Colonic mucosa (tissue), 4 donors: ENCODE data around the gene WDTC1. TPM values are rescaled to one million over a fixed set of nuclear protein-coding genes. Genes with fewer than 3 reads are reported as not detected.

Experiments
- DNase-seq: peaks from one replicate; pipeline ENCODE4 v3.0.0-alpha.2; 2020
- H3K27ac ChIP-seq: fragments of 200-600 bp; one replicate; pipeline ENCODE4 v1.8.0; 2021
- H3K27me3 ChIP-seq: fragments of 200-600 bp; one replicate; pipeline ENCODE4 v1.8.0; 2021
- H3K36me3 ChIP-seq: fragments of 200-600 bp; one replicate; pipeline ENCODE4 v1.8.0; 2021
- H3K4me1 ChIP-seq: fragments of 200-600 bp; one replicate; pipeline ENCODE4 v1.8.0; 2021; ENCODE audit warnings: mild to moderate bottlenecking
- H3K4me3 ChIP-seq: fragments of 200-600 bp; one replicate; pipeline ENCODE4 v1.8.0; 2021
- H3K9ac ChIP-seq, 2 donors: one replicate each; pipeline ENCODE4 v1.7.0; 2013; ENCODE audit warnings: control low read depth in 2 of 2, low read depth in 2 of 2, low read length in 2 of 2
- H3K9me3 ChIP-seq: fragments of 200-600 bp; one replicate; pipeline ENCODE4 v1.8.0; 2021
- intact Hi-C: fragments of 100-400 bp; cut with DNase I; formaldehyde crosslinking; loops from one replicate; pipeline ENCODE4 v1.14.1; 2022
- total RNA-seq, 2 donors: library from RNA; stranded (reverse); fragmentation: NEBNext Ultra II Directional in 1 of 2; extraction: Animal tissue kit (Norgen Biotek cat#: 25700) in 1 of 2; gene quantifications; one replicate each; pipeline ENCODE4 v1.2.1, GENCODE V29; 2021
- TF ChIP-seq, protein P1 (sequence below): fragments of 200-600 bp; IDR thresholded peaks from one replicate; pipeline ENCODE4 v1.8.0; 2022; ENCODE audit warnings: antibody characterized with exemption, mild to moderate bottlenecking
- donor health status: healthy.
- donor health status: DM: no; HTN: no; CAD: no.
- donor health status: DM: no; HTN: no; CAD: no.

The WDTC1 gene
- total RNA-seq, 2 donors from 2014 or later, result 31.2 to 39.3 TPM

GRCh38 chr1:27355683-27356082, 121.3 kb downstream of the WDTC1 start:
- Histone ChIP-seq H3K4me1 (peaks cover 19% of the 10 kb centered on the region), H3K36me3 (no peaks in the 10 kb centered on the region)
- no peak for DNase-seq

GRCh38 chr1:27356277-27356618, 121.8 kb downstream of the WDTC1 start:
- TF ChIP-seq, protein P1, sequence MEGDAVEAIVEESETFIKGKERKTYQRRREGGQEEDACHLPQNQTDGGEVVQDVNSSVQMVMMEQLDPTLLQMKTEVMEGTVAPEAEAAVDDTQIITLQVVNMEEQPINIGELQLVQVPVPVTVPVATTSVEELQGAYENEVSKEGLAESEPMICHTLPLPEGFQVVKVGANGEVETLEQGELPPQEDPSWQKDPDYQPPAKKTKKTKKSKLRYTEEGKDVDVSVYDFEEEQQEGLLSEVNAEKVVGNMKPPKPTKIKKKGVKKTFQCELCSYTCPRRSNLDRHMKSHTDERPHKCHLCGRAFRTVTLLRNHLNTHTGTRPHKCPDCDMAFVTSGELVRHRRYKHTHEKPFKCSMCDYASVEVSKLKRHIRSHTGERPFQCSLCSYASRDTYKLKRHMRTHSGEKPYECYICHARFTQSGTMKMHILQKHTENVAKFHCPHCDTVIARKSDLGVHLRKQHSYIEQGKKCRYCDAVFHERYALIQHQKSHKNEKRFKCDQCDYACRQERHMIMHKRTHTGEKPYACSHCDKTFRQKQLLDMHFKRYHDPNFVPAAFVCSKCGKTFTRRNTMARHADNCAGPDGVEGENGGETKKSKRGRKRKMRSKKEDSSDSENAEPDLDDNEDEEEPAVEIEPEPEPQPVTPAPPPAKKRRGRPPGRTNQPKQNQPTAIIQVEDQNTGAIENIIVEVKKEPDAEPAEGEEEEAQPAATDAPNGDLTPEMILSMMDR, result no peak
- Histone ChIP-seq H3K36me3 (no peaks in the 10 kb centered on the region), H3K27me3 (no peaks in the 10 kb centered on the region), H3K4me3 (no peak overlapping the region), H3K9ac (no peak overlapping the region), H3K27ac (no peak overlapping the region), H3K4me1 (peaks cover 14% of the 10 kb centered on the region), H3K9me3 (no peaks in the 10 kb centered on the region)
- intact Hi-C loops, result no loop called here
- DNase-seq, result no peak

More at GRCh38 chr1:27355683-27356082, 121.3 kb downstream of the WDTC1 start:
- Histone ChIP-seq H3K27ac (no peak overlapping the region), H3K9me3 (no peaks in the 10 kb centered on the region), H3K4me3 (no peak overlapping the region), H3K9ac (no peak overlapping the region), H3K27me3 (no peaks in the 10 kb centered on the region)
- TF ChIP-seq, protein P1, result no peak
- intact Hi-C loops, result no loop called here

DNA sequence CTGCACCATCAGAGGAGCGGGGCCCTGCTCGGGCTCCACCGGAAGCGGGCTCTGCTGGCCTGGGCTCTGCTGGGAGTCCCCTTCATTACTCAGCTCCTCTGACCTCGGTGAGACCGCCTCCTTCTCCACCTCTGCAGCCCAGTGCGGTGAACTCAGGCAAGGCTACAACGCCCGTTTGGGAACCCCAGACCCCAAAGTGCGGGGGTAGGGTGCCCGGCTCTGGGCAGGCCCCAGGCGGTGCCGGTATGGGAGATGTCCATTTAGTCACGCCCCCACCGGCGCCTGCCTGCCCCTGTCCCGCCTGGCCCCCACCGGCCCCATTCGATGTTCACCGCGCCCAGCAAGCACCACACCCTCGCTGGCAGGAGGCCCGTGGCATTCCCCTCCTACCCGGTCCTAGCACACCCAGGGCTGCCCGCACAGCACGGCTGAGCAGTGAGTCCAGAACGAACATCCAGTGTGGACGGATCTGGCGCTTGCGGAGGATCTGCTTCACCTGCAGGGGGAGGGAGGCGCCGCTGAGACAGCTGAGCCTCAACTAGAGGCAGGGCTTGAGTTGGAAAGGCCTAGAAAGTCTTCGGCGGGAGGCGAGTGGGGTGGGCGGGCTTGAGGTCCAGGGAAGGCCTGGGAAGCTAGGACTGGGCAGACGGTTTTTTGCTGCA, 122.3 kb downstream of the WDTC1 start:
- Histone ChIP-seq H3K9ac (peak overlapping the region; percentile 48 to 68), H3K27me3 (no peaks in the 10 kb centered on the region), H3K4me1 (peaks cover 13% of the 10 kb centered on the region), H3K27ac (peak overlapping the region; percentile 26), H3K36me3 (no peaks in the 10 kb centered on the region), H3K4me3 (peak overlapping the region; percentile 14), H3K9me3 (no peaks in the 10 kb centered on the region)
- intact Hi-C loops, result no loop called here
- DNase-seq, result peak; percentile 90
- TF ChIP-seq, protein P1, result no peak

GRCh38 chr1:27357281-27358037, 123.0 kb downstream of the WDTC1 start:
- intact Hi-C loops, result no loop called here
- no peaks in the 10 kb centered on the region for H3K36me3 ChIP-seq
- no peaks in the 10 kb centered on the region for H3K9me3 ChIP-seq
- peak overlapping the region; percentile 26 for H3K27ac ChIP-seq
- no peaks in the 10 kb centered on the region for H3K27me3 ChIP-seq
- DNase-seq, result peak; percentile 74
- peaks cover 13% of the 10 kb centered on the region for H3K4me1 ChIP-seq
- TF ChIP-seq, protein P1, result peak; percentile 98
- H3K9ac ChIP-seq, result peak overlapping the region; percentile 48 to 68
- H3K4me3 ChIP-seq, result peak overlapping the region; percentile 14

Other genes with a start within 250 kb of the WDTC1 start
- gene TRNP1, start 240.9 kb upstream of the WDTC1 start, total RNA-seq, result 1 to 10 TPM; 2.5 to 2.7 TPM
- 1 to 10 TPM; 1.0 to 3.8 TPM for gene TENT5B, start 221.8 kb upstream of the WDTC1 start, total RNA-seq
- gene SLC9A1, start 79.5 kb upstream of the WDTC1 start, total RNA-seq, result 10 to 100 TPM; 63.6 to 99.6 TPM
- gene TMEM222, start 87.5 kb downstream of the WDTC1 start, total RNA-seq, result 10 to 100 TPM; 28.6 to 35.4 TPM
- gene SYTL1, start 107.4 kb downstream of the WDTC1 start, total RNA-seq, result 10 to 100 TPM; 15.6 to 17.4 TPM
- 10 to 100 TPM; 21.7 to 41.0 TPM for gene MAP3K6, start 132.3 kb downstream of the WDTC1 start, total RNA-seq
- 1 to 10 TPM in 1 of 2 donors, under 1 TPM in 1; 0.42 to 1.5 TPM for gene FCN3, start 140.2 kb downstream of the WDTC1 start, total RNA-seq
- gene CD164L2, start 148.7 kb downstream of the WDTC1 start, total RNA-seq, result 1 to 10 TPM in 1 of 2 donors, under 1 TPM in 1; 0.69 to 1.7 TPM
- under 1 TPM; 0.32 to 0.49 TPM for gene GPR3, start 158.0 kb downstream of the WDTC1 start, total RNA-seq